Mesodermal cell (in vitro differentiated cells): ENCODE measurements around the gene KRT2.
"Not testable (repeated sequence)": the region's sequence is repeated elsewhere in the genome, so short reads cannot be mapped to it uniquely, and the experiment has no call there.

ENCODE experiments used
- H3K27ac ChIP-seq: 2 replicates; pipeline ENCODE4 v1.7.0; 2013; ENCODE audit warnings: mild to moderate bottlenecking, low read depth, low read length, moderate library complexity; ENCODE audit not compliant: severe bottlenecking
- H3K36me3 ChIP-seq: 2 replicates; pipeline ENCODE4 v1.7.1; 2013; ENCODE audit warnings: mild to moderate bottlenecking, low read length, moderate library complexity; ENCODE audit not compliant: control insufficient read depth, insufficient read depth
- H3K4me1 ChIP-seq: one replicate; pipeline ENCODE4 v1.7.1; 2013; ENCODE audit warnings: mild to moderate bottlenecking, low read length; ENCODE audit not compliant: insufficient read depth, control insufficient read depth, poor library complexity, severe bottlenecking
- H3K4me3 ChIP-seq: 2 replicates; pipeline ENCODE4 v1.7.0; 2013; ENCODE audit warnings: low read length, control low read depth, mild to moderate bottlenecking; ENCODE audit not compliant: insufficient read depth, poor library complexity, severe bottlenecking; ENCODE audit errors: extremely low read depth
- H3K9me3 ChIP-seq: 2 replicates; pipeline ENCODE4 v1.7.1; 2013; ENCODE audit warnings: mild to moderate bottlenecking, low read length, moderate library complexity; ENCODE audit not compliant: control insufficient read depth
- WGBS, 2 experiments: methylation state at CpG; one replicate each; pipeline ENCODE4 v1.1.5; 2013; ENCODE audit warnings: missing lambda C conversion rate in 2 of 2; ENCODE audit not compliant: insufficient coverage in 2 of 2; 5-methylcytosine and 5-hydroxymethylcytosine counted together

Gene KRT2

DNA sequence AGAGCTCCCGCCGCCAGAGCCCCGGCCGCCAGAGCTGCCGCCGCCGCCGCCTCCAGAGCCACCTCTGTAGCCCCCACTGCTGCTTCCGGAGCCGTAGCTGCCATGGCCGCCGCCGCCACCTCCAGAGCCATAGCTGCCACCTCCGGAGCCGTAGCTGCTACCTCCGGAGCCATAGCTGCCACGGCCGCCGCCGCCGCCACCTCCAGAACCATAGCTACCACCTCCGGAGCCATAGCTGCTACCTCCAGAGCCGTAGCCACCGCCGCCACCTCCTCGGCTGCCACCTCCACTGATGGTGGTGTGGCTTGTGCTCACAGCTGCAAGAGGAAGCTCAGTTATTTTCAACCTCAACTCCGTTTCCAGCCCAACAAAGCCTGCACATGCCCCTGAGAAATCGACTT is 23.3 kb upstream of the KRT2 start:
- Histone ChIP-seq H3K27ac (no peak overlapping the region), H3K36me3 (no peaks in the 10 kb centered on the region), H3K9me3 (no peaks in the 10 kb centered on the region), H3K4me3 (no peak overlapping the region), H3K4me1 (peaks cover 16% of the 10 kb centered on the region)
- 87 to 89% methylated on average over 14 to 18 of the region's 28 CpGs for WGBS, 2 experiments

DNA sequence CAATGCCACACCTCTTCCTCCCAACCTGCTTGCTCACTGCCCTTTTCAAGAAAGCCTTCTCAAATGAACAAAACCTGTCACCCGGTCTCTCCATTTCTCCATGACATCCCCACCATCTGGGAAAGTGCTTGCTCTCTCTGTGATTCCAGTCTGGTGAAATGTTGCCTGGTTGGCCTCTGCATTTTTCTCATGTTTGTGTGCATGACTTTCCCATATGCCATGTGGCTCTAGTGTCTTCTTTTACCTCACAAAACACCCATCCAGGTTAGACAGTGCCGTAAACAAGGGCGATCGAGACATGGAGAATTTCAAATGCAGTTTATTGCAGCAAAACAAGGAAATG is 22.4 kb upstream of the KRT2 start:
- H3K36me3 ChIP-seq, result no peaks in the 10 kb centered on the region
- H3K4me1 ChIP-seq, result peaks cover 18% of the 10 kb centered on the region
- 100% methylated on average over 1 to 3 of the region's 4 CpGs for WGBS, 2 experiments

DNA sequence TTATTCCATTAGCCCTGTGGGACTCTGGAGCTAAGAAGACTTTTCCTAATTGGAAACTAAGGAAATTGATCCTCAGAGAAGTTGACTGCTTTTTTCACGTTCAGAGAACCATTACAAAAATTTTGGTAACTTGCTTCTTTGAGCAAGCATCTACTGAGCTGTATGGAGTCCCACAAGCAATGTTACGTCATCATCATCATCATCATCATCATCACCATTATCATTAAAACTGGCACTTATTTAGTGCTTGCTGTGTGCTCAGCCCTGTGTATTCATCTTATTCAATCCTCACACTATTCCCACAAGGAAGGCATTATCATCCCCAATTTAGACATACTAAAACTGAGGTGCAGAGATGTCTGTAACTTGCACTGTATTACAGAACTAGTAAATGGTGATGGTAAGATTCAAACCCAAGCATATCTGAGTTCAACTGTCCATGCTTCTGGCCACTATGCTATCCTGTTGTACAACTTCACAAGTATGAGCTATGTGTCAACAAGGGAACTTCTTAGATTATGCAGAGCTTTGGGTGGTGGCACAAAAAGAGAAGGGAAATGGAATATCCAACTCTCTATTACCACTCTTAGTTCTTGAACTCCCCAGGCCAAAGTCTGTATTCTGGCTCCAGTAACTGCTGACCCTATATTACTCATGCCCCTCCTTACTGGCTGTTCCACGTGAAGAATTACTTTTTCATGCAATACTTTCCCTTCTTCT is 21.9 kb upstream of the KRT2 start:
- Histone ChIP-seq H3K4me3 (no peak overlapping the region), H3K36me3 (no peaks in the 10 kb centered on the region), H3K27ac (no peak overlapping the region), H3K9me3 (no peaks in the 10 kb centered on the region), H3K4me1 (peaks cover 22% of the 10 kb centered on the region)
- WGBS, 2 experiments, result 76 to 78% methylated on average over 3 of the region's 3 CpGs

More for the DNA sequence above, 22.4 kb upstream of the KRT2 start:
- no peaks in the 10 kb centered on the region for H3K9me3 ChIP-seq
- no peak overlapping the region for H3K27ac ChIP-seq
- no peak overlapping the region for H3K4me3 ChIP-seq

DNA sequence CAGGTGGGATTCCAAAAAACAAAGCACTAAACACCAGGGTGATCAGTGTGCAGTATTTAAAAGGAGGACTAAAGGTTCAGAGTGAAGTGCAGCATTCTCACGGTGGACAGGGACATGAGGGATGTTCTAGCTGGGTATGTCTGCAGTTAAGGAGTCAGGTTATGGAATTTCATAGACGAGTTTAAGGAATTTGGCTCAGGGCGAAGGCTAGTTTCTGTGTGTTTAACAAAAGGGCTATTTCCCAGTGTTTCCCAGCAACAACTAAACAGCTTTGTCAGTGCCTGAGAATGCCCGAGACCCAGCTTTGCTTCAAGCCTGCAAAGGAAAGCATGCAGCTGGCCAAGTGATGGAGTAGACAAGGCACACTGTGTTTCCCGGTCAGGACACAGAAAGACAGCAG is 21.2 kb upstream of the KRT2 start:
- H3K4me1 ChIP-seq, result peaks cover 22% of the 10 kb centered on the region
- no peaks in the 10 kb centered on the region for H3K9me3 ChIP-seq
- no peaks in the 10 kb centered on the region for H3K36me3 ChIP-seq
- no peak overlapping the region for H3K4me3 ChIP-seq
- no peak overlapping the region for H3K27ac ChIP-seq
- 95 to 96% methylated on average over 2 to 5 of the region's 5 CpGs for WGBS, 2 experiments

DNA sequence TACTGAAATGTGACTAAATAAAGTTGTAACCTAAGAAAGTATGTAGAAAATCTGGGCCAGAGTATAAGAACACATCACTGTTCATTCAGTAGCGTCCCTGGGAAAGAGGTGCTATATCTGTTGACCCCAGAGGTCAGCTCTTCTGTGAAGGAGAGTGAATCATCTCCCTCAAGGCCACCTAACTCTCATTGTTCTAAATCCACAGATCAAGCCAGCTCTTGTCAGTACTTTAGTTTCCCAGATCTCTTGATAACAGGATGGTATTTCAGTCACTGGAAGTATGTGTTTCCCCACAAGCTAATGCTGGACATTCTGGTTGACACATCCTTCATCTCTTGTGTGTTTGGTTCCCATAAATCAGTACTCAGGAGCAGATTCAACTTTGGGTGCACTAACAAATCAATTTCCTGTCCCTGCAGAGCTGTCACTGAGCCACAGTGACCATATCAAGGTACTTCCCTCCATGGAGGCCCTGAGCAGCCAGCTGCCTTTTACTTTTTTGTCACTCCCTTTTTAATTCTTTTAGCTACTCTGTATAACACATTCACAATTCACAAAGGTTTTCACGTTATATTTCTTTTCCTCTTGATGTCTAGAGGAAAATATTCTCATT is 20.4 kb upstream of the KRT2 start:
- 88 to 89% methylated on average over 1 of the region's 2 CpGs for WGBS, 2 experiments
- Histone ChIP-seq H3K4me3 (no peak overlapping the region), H3K4me1 (peaks cover 22% of the 10 kb centered on the region), H3K27ac (peak overlapping the region; percentile 12), H3K9me3 (no peaks in the 10 kb centered on the region), H3K36me3 (no peaks in the 10 kb centered on the region)

DNA sequence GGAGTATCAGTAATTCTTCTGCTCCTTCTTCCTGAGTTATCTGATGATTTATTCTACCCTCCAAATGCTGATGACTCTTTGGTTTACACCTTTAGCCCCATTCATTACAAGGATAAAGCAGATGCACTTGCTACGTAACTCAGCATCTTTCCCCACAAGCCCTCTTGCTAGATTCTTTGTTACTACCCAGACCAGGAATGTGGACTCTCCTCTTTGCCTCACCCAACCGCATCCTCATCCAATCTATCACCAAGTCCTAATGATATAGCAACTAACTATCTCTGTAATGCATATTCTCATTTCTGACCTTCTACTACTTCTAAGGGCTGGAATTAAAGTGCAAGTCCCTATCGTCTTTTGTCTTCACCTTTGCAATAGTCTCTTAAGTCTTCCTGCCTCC is 18.9 kb upstream of the KRT2 start:
- Histone ChIP-seq H3K9me3 (no peaks in the 10 kb centered on the region), H3K36me3 (no peaks in the 10 kb centered on the region), H3K27ac (no peak overlapping the region), H3K4me1 (peaks cover 22% of the 10 kb centered on the region), H3K4me3 (no peak overlapping the region)
- 98 to 100% methylated on average over 3 of the region's 3 CpGs for WGBS, 2 experiments

DNA sequence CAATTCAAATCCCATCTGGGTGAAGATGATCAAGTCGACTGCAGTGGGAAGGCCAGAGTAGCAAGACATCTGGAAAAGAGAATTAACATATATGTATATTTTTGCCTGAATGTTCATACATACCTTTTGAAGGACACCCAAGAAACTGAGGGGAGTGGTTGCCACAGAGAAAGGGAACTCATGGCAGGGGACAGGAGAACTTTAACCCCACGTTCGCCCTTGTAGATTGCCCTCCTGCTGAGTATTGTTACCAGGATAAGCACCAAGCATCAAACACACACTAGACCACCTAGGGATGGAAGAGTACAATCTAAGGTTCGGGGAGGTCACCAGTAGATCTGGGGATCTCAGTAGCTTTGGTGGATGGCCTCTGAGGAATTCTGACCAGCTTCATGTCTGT is 18.5 kb upstream of the KRT2 start:
- H3K4me1 ChIP-seq, result peaks cover 22% of the 10 kb centered on the region
- no peaks in the 10 kb centered on the region for H3K36me3 ChIP-seq
- no peaks in the 10 kb centered on the region for H3K9me3 ChIP-seq
- H3K4me3 ChIP-seq, result no peak overlapping the region
- no peak overlapping the region for H3K27ac ChIP-seq
- 100% methylated on average over 1 of the region's 4 CpGs; no CpG with 5 or more reads in 1 of the 2 experiments for WGBS, 2 experiments

DNA sequence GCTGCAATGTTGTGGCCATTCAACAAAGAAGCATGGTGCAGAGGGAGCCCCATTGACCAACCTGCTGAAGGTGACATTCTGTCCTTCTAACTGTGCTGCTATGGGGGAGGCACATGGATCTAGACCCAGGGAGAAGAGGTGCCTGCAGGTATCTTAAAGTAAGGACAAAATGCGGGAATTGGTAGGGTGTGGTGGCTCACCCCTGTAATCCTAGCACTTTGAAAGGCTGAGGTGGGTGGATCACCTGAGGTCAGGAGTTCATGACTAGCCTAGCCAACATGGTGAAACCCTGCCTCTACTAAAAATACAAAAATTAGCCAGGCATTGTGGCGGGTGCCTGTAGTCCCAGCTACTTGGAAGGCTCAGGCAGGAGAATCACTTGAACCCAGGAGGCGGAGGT is 17.9 kb upstream of the KRT2 start:
- peaks cover 22% of the 10 kb centered on the region for H3K4me1 ChIP-seq
- WGBS, 2 experiments, result 89% methylated on average over 1 of the region's 3 CpGs; no CpG with 5 or more reads in 1 of the 2 experiments
- not testable (repeated sequence) for H3K27ac ChIP-seq, H3K4me3 ChIP-seq, H3K9me3 ChIP-seq, H3K36me3 ChIP-seq

DNA sequence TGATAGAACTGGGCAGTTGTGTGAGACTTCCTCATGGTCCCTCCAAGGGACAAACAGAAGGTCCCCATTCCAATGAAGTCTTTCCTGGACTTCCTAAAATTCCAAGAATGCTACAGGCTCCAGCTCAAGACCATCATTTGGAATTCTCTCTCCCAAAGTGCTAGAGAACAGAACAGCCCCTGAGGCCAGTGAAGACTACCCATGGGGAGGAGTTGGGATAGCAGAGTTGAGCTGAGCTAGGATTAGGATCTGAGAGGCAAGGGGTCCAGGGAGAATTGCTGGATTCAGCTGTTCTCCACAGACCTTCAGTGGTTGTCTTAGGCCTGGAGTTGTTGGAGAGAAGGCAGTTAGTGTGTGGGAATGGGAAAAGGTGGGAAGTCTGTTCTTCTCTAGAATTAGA is 17.4 kb upstream of the KRT2 start:
- Histone ChIP-seq H3K9me3 (no peaks in the 10 kb centered on the region), H3K36me3 (no peaks in the 10 kb centered on the region)

DNA sequence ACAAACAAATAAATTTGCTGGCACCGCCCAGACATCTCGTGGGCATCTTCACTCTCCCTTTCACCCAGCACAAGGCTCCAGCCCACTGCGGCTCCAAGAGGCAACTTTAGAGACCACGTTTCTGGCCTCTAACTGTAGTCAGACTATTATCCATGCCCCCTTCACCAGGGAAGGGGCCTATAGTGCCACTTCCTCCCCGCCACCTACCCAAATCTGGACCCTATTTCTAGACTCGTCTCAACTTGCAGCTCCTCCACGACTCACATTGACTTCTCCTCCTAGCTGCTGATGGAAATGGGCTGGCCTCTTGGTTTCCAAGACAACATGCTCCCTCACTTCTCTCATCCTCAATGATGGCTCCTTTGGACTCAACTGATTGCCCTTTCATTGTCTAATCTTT is 15.9 kb upstream of the KRT2 start:
- Histone ChIP-seq H3K36me3 (no peaks in the 10 kb centered on the region), H3K4me3 (no peak overlapping the region), H3K9me3 (no peaks in the 10 kb centered on the region), H3K27ac (no peak overlapping the region), H3K4me1 (peaks cover 16% of the 10 kb centered on the region)
- WGBS, 2 experiments, result 84 to 90% methylated on average over 6 of the region's 7 CpGs

More for the DNA sequence above, 17.4 kb upstream of the KRT2 start:
- no peak overlapping the region for H3K4me3 ChIP-seq
- peaks cover 22% of the 10 kb centered on the region for H3K4me1 ChIP-seq
- H3K27ac ChIP-seq, result no peak overlapping the region

DNA sequence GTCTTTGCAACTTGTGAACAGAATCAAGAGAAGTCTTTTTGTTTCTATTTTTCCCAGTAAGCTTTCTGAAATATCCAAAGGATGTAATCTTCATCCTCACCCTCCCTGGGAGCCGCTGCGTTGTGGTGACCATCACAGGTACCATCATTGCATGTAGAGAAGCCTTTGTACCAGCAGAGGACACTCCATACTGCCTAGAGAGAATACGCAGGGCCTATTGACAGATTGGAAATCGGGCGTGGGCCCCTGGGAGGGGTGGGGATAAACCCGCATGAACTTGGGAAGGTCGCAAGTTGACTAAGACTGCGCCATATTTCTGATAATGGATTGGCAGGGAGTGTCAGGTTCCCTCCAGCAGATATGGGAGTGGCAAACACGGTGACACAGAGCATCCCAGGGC is 15.5 kb upstream of the KRT2 start:
- Histone ChIP-seq H3K4me1 (peaks cover 12% of the 10 kb centered on the region), H3K4me3 (no peak overlapping the region), H3K27ac (no peak overlapping the region), H3K36me3 (no peaks in the 10 kb centered on the region), H3K9me3 (no peaks in the 10 kb centered on the region)
- WGBS, 2 experiments, result 64 to 76% methylated on average over 7 to 9 of the region's 9 CpGs
